ENCODE data around the gene DYNLRB2.

DYNLRB2 gene

GRCh38 chr16:80540516-80541305, at the start of gene DYNLRB2:
TSS of gene DYNLRB2 (plus strand) at chr16:80540993. CDS start at chr16:80541077, 84 bp downstream.
- peak; percentile 22 for DNase-seq

DNA sequence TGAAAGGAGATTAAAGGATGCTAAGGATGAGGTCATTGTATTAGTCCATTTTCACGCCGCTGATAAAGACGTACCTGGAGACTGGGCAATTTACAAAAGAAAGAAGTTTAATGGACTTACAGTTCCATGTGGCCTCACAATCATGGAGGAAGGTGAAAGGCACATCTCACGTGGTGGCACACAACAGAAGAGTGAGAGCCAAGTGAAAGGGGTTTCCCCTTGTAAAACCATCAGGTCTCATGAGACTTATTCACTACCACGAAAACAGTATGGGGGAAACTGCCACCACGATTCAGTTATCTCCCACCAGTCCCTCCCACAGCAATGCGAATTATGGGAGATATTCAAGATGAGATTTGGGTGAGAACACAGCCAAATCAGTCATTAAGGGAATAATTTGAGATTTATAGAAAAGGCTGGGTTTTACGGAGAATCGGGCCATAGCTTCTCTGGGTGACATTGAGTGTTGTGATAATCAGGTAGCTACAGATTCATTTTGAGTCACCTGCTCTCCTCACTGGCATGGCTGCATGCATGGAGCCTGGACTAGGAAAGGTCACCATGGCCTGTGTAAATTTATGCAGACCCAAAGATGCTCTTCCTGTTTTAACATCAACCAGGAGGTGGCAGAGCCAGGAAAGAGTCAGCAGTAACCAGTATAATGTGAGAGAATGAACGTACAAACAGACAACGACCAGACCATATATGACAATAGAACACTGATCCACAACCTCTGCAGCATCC, 40.5 kb upstream of the DYNLRB2 start:
- DNase-seq, result no peak

GRCh38 chr16:80500961-80501525, 39.8 kb upstream of the DYNLRB2 start:
- DNase-seq, result no peak

DNA sequence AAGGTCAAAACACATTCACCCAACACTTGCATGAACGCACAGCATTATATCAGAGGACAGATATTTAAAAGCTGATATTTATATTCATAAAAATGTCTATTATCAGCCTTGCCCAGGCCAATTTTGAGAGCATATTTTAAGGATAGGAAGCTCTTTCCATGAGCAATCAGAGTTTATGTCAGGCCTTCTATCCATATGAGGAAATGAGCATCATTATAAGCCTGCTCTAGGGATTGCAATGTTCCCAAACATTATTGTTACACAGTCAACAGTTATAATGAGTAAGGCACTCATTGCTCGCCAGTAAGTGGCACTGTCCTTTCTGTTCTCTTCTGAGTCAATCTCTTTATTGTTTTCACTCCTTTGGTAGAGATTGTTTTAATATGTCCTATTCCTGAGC, 37.7 kb upstream of the DYNLRB2 start:
- no peak for DNase-seq

GRCh38 chr16:80507538-80507937, 33.3 kb upstream of the DYNLRB2 start:
- no peak for DNase-seq

GRCh38 chr16:80509872-80510271, 30.9 kb upstream of the DYNLRB2 start:
- no peak for DNase-seq

- no peak for DNase-seq
Measured at GRCh38 chr16:80511824-80512592, 28.8 kb upstream of the DYNLRB2 start.

GRCh38 chr16:80512593-80512853, 28.3 kb upstream of the DYNLRB2 start:
- DNase-seq, result no peak

- DNase-seq, result no peak
Measured at GRCh38 chr16:80515374-80515773, 25.4 kb upstream of the DYNLRB2 start.

DNA sequence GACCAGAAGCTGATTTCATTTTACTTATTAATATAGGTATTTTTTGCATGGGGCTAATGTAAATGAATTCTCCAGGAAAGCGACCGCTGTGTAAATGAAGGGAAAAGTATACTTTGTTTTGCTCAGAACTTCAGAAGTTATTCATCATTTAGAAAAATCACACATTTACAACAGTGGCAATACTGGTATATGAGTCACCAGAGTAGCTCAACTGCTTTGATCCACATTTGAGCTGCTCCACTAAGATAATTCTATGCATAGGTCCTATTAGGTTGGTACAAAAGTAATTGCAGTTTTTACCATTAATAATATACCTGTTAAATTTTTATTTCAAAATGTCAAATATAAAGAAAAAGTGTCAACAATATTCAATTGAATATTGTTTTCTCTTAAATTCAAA, 22.9 kb upstream of the DYNLRB2 start:
- no peak for DNase-seq

GRCh38 chr16:80518436-80518835, 22.4 kb upstream of the DYNLRB2 start:
- DNase-seq, result no peak

- no peak for DNase-seq
Measured at GRCh38 chr16:80519189-80519588, 21.6 kb upstream of the DYNLRB2 start.

DNA sequence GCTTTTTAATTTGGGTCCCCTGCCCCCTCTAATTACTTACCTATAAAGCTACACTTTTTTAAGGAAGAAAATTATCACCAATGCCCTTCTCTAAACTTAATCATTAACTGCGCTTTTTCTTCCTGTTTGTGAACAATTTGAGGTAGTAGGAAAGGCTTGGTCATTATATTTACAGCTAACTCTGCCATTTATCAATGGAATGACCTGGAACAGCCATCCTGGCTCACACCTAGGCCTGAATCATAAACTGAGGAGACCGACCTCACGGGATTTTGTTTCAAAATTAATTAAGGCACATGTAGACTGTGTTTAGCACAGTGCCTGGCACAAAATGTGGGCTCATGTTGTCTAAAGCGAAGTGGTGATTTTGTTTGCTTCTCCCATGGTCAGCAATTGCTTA, 15.4 kb upstream of the DYNLRB2 start:
- no peak for DNase-seq

- DNase-seq, result no peak
Measured at GRCh38 chr16:80526418-80527061, 14.3 kb upstream of the DYNLRB2 start.

GRCh38 chr16:80527297-80527696, 13.5 kb upstream of the DYNLRB2 start:
- no peak for DNase-seq

GRCh38 chr16:80530479-80530878, 10.3 kb upstream of the DYNLRB2 start:
- no peak for DNase-seq

GRCh38 chr16:80536238-80536637, 4.6 kb upstream of the DYNLRB2 start:
- no peak for DNase-seq

DNA sequence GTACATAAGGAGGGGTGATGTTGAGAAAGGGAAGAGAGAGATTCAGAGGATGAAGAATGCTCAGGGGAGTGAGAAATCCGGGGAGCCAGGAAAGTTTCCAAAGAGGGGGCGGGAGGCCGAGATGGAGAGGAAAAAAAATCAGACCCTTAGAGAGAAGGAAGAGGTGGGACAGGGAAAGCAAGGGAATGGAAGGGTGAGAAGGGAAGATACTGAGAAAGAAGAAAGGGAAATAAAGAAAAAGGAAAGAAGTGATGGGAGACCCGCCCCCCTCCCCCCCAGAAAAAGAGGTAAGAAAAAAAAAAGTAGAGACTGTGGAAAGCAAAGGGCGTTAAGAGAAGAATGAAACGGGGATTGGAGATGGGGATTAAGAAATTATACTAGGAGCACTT, 507 bp downstream of the DYNLRB2 start:
- no peak for DNase-seq

GRCh38 chr16:80543162-80543561, 2.4 kb downstream of the DYNLRB2 start:
- no peak for DNase-seq

- DNase-seq, result no peak
Measured at GRCh38 chr16:80544326-80544725, 3.5 kb downstream of the DYNLRB2 start.

GRCh38 chr16:80546249-80546648, 5.5 kb downstream of the DYNLRB2 start:
- DNase-seq, result no peak

GRCh38 chr16:80547145-80547544, 6.4 kb downstream of the DYNLRB2 start:
- no peak for DNase-seq

GRCh38 chr16:80552277-80552676, 11.5 kb downstream of the DYNLRB2 start:
- DNase-seq, result no peak
